Activated T-cell treated with anti-CD3 and anti-CD28 coated beads, Interleukin-2, amount 50 U/mL, for 1 hour (primary cell): ENCODE data around the gene DNASE2.
"Not testable (repeated sequence)": the region's sequence is repeated elsewhere in the genome, so short reads cannot be mapped to it uniquely, and the experiment has no call there.

Experiments
- DNase-seq: peaks from one replicate; pipeline ENCODE4 v3.0.0-alpha.2; 2020

DNASE2 gene, protein sequence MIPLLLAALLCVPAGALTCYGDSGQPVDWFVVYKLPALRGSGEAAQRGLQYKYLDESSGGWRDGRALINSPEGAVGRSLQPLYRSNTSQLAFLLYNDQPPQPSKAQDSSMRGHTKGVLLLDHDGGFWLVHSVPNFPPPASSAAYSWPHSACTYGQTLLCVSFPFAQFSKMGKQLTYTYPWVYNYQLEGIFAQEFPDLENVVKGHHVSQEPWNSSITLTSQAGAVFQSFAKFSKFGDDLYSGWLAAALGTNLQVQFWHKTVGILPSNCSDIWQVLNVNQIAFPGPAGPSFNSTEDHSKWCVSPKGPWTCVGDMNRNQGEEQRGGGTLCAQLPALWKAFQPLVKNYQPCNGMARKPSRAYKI

DNA sequence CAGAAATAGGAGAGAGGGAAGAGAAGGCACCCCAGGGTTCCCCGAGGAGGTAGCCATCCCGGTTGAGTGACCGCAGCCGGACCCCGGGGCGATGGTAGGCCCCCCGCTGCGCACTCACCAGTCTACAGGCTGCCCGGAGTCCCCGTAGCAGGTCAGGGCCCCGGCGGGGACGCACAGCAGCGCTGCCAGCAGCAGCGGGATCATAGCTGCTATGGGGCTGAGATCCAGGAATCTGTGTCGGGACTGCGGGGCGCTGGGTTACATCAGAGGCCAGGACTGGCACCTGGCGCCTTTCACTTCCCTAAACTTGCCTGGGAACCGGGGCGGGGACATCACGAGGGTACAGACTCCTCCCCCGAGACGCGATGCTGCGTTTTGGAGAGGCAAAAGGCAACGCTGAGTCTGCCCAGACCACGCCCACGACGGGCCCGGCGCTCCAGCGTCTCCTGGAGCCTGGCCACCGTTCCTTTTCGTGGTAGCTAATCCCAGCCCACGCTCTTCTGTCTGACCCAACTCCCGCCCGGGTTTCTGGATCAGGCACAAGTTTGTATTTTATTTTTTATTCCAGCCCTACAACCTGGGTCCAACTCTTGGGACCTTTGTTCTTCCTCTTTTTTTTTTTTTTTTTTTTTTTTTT lies at the start of gene DNASE2:
TSS of gene DNASE2 (minus strand) at position 278 of the 637 bp plus-strand sequence. CDS start at position 204, 74 bp downstream.
- DNase-seq, result peak; percentile 85

DNA sequence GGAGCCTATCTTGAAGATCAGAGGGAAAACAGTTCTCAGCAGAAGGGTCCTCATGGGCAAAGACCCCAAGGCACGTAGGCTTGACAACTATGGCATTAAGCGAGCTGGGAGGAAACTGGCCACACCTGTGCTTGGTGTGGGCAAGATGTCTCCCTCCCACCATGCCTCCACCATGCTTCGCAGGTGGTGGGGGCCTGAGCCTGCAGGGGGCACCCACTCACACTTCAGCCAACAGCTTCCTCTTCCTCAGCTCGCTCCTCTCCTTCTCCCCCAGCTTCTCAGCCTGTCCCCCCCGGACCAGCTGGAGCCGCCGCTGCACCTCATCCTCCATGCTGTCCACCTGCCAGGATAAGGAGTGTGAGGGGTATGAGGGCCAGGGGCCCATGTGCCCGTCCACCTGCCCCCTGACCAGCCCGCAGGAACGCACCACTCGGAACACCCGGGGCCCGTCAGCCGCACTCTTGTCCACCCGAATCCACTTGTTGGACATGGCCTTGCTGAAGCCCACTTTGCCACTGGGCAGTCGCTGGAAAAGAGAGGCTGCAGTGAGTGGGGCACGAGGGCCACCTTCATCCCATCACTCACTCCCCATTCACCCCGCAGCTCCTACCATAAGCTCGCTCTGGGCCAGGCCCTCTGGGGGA lies 48.9 kb upstream of the DNASE2 start:
- DNase-seq, result no peak

DNA sequence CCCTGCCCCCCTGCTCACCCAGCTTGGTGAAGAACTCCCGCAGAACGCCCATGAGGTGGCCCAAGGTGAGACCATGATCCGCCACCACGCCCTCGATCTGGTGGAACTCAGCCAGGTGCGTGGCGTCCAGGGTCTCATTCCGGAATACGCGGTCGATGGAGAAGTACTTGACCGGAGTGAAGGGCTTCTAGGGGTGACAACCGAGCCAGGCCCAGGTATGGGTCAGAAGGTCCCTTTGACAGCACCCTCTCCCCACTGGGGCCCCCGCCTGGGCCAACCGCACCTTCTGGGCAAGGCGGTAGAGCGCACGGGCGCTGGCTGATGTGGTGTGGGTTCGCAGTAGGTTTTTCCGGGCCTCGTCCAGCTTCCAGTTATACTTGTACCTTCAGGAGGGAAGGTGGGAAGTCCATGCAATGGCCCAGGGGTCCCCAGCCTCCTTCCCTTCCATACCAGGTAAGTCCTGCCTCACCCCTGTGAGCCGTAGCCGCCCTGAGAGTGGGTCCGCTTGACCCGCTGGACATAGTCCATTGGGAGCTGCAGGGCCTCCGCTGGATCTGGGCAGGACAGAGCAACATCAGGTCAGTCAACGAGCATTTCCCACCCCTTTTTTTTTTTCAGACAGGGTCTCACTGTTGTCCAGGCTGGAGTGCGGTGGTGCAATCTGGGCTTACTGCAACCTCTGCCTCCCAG lies 43.5 kb upstream of the DNASE2 start:
- DNase-seq, result no peak

DNA sequence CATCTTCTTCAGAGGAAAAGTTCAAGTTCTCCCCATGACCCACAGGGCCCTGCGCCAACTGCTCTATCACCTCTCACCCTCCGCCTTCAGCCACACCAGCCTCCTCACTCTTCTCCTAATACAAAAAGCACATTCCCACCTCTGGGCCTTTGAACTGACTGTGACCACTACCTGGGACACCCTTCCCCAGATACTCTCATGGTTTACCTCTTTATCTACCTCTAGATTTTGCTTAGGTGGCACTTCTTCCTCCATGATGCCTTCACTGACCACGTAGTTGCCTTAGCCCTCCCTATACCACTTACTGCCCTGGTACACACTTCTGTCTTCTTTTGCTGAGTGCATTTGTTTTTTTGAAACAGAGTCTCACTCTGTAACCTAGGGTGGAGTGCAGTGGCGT lies 41.7 kb upstream of the DNASE2 start:
- DNase-seq, result no peak

DNA sequence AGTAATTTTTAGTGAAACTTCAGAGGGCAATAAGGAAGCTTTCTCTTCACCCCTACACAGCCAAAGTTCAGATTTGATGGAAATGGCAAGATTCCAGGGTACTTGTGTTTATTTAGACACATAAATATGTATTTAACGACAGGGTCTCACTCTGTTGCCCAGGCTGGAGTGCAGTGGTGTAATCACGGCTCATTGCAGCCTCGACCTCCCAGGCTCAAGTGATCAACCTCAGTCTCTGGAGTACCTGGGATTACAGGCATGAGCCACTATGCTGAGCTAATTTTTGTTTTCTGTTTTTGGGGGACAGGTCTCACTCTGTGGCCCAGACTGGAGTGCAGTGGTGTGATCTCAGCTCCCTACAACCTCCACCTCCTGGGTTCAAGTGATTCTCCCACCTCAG lies 39.8 kb upstream of the DNASE2 start:
- no peak for DNase-seq

DNA sequence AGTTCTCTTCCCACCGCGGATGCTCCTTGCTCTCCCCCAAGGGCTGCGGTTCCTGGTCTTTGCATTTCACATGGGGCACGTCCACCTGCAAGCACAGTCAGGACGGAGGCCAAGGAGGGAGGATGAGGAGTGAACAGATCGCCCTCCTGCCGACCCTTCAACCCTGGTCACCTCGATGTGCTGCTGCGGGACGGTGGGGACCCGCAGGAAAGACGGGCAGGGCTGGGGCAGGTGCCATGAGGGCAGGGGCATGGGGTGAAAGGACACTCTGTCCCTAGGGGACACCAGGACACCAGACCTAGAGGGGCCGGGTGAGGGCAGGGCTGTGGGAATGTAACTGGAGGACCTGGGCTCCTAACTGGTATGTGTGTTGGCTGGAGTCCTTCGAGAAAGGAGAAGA lies 37.0 kb upstream of the DNASE2 start:
- DNase-seq, result no peak

DNA sequence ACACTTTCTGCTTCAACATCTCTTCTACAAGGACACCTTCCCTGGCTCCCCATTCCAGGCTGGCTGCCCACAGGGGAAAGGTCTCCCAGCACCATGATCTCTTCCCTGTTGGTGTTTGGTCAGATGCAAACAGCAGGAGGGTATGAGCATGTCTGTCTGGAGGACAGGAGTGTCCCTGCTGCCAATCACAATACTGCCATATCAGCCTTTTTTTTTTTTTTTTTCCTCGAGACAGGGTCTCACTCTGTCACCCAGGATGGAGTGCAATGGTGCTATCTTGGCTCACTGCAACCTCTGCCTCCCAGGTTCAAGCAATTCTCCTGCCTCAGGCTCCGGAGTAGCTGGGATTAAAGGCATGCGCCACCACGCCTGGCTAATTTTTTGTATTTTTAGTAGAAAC lies 34.6 kb upstream of the DNASE2 start:
- DNase-seq, result not testable (repeated sequence)

DNA sequence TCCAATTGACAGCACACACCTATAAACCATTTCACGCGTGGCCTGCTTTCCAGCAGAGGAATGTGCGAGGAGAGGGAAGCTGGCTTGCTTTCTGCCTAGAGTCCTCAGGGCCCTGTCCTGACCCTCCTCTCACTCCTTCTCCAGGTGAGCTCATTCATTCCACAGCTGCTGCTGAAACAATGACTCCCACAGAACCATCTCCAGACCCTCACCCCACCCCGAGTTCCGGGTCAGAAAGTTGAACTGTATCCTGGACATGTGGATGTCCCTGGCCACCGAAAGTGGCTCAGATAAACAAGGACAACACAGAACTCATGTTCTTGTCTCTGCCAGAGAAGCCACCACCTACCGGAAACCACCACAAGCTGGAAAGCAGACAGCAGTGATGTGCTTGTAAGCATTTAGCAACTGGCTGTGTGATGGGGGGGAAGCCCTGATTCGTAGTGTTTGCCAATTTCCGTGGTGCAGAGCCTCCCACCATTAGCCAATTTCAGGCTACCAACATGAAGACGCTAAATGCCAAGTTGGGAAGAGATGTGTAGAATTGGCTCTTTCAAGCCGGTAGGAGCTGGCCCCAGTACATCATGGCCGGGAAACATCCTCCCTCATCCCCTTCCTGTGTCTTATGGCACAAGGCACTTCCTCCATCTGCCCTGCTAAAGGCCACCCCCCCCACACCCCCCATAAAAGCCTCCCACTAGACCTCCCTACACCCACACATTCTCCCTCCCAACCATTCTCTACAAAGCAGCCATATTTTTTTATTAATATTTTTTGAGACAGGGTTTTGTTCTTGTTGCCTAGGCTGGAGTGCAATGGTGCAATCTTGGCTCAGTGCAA lies 32.8 kb upstream of the DNASE2 start:
- peak; percentile 56 for DNase-seq

DNA sequence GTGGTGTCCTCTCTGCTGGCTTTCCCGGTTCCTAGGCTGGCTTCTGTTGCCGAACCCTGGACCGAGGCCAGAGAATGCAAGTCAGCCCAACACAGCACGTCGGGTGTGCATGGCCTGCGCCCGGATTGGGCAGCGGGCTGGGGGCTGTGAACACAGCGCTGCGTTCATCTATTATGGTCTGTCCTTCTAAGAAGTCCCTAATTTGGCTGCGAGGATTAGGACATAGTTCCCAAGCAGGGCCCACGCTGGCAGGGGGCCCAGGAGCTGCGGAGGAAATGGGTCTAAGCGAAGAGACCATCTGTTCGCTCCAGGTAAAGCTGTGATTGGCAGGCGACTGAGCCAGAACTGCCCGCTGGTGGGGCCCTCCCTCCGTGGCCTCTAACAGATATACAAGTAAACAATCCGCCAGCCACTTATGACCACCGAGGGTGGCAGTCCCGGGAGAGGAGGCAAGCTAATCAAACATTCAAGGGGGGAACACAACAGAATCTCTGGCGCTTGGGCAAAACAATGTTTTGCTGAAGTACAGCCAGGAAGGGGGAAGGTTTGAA lies 31.8 kb upstream of the DNASE2 start:
- DNase-seq, result no peak

DNA sequence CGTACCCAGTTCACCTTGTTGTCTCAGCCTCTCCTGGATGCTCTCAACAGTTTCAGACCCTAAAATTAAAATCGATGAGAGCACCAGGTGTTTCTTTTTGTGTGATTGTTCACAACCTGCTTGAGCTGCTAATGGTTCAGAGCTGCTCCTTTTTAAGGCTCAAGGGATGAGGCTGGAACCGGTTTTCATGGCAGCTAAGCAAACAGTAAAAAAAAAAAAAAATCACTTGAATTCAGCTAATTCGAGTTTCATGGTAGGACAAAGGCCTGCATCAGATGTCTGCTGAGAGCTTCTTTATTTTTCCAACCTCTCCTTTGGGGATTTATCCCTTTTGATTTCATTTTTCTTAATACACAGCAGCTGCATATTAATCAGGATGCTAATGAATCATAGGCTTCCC lies 31.3 kb upstream of the DNASE2 start:
- DNase-seq, result no peak

DNA sequence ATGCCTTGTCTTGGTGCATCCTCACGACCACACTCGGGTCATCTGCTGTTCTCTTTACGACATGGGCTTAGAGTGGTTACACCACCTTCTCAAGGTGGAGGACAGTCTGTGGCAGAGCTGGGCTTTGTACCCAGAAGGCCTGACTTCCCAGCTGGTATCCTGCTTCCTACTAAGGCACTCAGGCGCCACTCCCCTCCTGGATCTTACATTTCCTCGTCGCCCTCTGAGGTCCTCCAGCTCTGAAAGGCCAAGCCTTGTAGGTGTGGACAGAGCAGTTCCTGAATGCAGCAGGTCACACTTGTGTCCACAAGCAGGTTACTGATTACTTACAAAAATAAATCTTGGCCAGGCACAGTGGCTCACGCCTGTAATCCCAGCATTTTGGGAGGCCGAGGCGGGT lies 25.9 kb upstream of the DNASE2 start:
- no peak for DNase-seq

DNA sequence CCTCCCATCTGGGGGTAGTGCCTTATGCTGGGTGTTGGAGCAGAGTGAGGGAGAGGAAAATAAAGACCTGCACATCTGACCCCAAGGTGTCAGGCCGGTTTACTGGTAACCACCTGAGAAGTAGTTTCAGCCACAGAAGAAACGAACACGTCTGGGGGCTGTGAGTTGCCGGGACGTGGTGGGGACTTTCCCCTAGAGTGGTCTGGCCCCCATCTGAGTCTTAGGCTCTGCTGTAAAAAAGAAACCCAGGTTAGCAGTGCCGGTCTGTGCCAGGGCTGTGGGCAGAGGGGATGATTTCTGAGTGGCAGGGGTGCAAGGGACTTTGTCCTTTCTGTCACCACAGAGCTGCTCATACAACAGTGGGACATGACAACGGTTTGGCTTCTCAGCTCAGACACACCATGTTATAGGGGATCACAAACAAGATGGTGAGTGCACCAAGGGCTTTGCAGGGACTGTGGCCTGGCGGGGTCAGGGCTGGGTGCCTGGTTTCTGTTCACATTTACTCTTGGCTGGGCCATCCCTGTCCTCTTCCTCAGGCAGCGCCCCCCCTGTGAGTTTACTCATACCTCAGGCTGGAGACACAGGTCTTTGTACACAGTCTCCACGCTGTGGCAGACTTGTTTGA lies 18.8 kb upstream of the DNASE2 start:
- DNase-seq, result no peak

DNA sequence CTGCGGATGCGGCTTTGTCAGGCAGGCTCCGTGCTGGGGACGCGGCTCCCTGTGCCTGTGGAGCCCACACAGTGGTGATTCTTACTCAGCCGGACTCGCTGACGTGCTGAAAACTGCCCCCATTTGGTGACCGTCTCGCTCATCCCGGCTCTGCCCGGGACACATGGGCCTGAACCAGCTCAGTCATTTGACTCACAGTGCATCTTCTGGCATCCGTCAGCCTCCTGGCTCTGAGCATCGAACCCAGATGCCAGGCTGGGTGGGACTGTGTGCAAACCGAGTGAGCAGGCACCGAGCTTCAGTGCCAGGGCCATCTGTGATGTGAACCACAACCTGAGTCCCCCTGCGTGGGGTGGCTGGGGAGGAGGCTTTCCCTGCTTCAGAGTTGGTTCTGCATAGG lies 15.2 kb upstream of the DNASE2 start:
- DNase-seq, result no peak

DNA sequence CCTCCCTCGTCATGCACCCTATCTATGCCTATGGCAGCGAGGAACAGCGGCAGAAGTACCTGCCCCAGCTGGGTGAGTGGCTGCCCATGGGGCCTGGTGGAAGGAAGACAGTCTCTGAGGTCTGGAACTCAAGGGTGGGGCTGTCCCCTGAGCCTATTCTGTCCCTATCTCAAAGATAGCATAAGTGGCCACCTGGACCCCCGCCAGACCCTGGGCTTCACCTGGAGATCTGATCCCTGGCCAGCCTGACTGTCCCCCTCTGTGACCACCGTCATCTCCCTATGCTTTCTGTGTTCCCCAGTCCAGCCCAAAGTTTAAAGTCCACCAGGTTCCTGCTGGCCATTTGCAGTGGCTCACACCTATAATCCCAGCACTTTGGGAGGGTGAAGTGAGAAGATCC lies 12.3 kb upstream of the DNASE2 start:
- no peak for DNase-seq

DNA sequence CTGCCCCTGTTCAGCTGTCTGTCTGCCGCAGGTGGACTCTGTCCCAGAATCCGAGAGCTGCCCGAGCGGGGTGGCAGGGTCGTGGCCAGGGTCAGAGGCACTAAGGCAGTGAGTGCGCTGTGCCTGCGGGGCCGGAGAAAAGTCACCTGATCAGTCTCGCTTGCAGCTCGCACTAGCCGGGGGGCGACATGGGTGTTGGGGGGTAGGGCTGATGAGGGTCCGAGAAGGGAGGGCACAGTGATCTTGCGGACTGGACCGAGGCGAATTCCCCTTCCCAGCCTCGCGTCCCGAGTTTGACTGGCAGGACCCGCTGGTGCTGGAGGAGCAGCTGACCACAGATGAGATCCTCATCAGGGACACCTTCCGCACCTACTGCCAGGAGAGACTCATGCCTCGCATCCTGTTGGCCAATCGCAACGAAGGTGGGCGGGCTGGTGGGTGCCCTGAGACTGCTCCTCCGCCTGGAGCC lies 10.3 kb upstream of the DNASE2 start:
- DNase-seq, result no peak

DNA sequence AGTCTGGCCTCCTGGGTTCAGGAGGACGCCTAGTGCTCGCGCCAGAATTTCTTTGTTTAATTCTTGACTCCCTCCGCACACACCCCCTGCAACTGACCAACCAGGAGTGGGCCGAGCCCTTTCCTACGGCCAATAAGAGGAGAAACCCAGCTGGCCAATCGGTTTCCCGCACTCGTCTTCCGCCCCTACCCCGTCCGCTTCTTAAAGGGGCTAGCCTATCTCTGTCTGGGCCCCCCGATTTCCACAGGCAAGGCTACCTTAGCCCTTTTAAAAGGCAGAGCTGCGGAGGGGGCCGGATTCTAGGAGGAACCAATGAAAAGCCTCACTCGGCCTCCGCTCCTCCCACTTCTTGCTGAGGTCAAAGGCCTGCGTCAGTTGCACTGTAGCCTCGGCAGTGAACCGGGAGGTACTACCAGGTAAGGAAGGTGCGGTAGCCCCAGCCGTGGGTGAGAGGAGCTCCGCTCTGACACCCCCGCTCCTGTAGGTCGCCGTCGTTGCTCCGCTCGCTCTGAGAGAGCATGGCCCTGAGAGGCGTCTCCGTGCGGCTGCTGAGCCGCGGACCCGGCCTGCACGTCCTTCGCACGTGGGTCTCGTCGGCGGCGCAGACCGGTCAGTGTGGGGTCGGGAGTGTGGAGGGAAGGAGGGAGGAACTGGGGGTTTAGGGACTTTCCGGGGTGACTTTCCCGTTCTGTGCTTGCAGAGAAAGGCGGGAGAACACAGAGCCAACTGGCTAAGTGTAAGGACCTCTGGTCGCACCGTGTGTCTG lies 9.7 kb upstream of the DNASE2 start, which contains the start of gene GCDH:
TSS of gene GCDH (plus strand) at position 374 of the 766 bp plus-strand sequence. CDS start at position 519, 145 bp downstream.
- DNase-seq, result peak; percentile 93

DNA sequence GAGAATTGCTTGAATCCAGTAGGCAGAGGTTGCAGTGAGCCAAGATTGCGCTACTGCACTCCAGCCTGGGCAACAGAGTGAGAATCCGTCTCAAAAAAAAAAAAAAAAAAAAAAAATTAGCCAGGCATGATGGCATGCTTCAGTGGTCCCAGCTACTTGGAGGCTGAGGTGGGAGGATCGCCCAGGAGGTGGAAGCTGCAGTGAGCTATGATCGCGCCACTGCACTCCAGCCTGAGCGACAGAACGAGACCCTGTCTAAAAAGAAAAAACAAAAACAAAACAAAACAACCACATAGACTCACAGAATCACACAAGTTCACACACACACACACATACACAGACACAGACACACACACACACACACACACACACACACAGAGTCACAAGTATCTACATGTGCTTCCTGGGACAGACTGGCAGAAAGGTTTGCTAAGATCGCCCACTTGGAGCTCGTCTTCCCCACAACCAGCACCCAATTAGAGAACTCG lies 9.1 kb upstream of the DNASE2 start:
- not testable (repeated sequence) for DNase-seq

DNA sequence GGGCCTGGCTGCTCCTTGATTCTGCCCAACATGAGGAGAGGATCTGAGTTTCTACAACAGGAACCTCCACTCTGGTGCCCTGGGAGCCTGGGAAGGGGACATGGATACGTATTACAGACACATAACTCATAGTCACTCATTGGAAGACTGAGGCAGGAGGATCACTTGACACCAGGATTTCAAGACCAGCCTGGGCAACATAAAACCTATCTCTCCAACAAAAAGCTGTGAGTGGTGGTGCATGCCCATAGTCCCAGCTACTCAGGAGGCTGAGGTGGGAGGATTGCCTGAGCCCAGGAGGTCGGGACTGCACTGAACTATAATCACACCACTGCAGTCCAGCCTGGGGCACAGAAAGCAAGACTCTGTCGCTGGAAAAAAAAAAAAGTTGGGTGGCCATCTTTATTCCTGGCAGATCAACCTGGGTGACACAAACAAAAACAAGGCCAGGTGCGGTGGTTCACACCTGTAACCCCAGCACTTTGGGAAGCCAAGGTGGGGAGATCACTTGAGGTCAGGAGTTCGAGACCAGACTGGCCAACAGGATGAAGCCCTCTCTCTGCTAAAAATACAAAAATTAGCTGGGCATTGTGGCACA lies 6.9 kb upstream of the DNASE2 start:
- DNase-seq, result no peak

DNA sequence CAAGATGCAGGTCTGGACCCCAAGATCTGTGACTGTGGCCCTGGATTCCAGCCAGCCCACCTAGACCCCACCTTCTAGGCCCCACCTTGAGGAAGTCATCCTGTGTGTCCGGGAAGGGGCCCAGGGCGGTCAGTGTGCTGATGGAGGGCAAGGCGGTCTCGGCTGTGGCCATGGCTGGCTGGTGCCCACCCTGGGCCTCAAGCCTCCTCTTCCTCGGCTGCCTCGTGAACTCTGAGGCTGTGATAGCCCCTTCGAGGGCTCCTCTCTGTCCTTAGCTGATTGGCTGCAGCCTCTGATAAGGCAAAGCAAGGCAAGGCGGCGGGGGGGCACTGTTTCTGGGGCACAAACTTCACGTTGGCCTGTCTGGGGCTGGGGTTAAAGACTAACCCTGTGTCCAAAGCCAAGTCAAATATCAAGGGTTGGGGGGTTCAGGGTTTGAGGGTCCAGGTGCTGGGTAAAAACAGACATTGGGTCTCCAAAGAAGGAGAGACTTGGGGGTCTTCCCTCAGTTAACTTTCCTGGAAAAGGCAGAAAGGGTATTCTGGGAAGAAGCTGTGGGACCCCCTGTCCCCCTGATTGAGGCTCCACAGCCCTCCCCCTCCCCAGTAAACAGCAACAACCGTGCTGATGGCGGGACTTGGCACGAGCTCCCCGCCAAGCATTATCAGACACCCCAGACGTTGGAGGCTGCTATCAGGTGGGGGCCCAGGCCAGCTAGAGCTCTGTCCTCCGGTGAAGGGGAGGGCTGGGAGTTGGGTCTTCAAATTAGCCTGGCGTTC lies 5.9 kb upstream of the DNASE2 start, which contains the start of gene KLF1:
TSS of gene KLF1 (minus strand) at position 233 of the 779 bp plus-strand sequence. CDS start at position 172, 61 bp downstream.
- DNase-seq, result no peak
